Measurements from ENCODE around the gene MKS1. TPM values are rescaled to one million over a fixed set of nuclear protein-coding genes. Genes with fewer than 3 reads are reported as not detected.

Gene MKS1
- total RNA-seq, 2 donors from 2014 or later, result 9.4 to 9.7 TPM

DNA sequence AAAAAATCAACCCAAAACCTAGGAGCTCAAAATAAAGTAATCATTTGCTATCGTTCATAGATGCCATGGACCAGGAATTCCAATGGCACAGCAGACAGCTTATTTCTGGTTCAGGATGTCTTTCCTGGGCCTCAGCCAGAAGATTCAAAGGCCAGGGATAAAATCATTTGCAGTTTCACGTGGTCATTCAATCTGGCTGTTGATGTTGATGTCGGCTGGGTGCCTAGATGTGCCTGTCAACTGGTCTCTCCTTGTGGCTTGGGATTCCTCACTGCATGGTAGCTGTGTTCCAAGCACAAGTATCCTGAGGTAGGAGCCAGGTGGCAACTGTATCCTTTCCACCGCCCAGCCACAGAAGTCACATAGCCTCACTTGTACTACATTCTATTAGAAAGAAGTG is 37.3 kb downstream of the MKS1 start:
- DNase-seq (ENCODE audit: low spot score), result no peak
- intact Hi-C loops (cut with DNase I), result no loop called here

DNA sequence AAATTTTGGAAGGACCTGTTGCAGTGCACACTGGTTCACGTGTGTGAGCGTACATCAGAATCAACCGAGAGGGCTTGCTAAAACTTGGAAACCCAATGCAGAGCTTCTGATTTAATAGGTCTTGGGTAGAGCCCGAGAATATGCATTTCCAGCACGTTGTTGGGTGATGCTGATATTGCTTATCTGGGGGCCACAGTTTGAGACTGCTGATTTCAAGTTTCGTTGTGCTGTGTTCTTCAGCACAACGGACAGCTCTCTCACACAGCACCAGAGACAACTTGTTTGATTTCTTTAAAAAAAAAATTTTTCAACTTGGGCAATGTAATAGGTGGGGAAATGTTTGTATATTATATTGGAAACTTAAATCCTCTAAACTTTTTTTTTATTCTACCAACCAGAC is 42.9 kb downstream of the MKS1 start:
- no peak for DNase-seq (ENCODE audit: low spot score)
- intact Hi-C loops (cut with DNase I), result no loop called here

DNA sequence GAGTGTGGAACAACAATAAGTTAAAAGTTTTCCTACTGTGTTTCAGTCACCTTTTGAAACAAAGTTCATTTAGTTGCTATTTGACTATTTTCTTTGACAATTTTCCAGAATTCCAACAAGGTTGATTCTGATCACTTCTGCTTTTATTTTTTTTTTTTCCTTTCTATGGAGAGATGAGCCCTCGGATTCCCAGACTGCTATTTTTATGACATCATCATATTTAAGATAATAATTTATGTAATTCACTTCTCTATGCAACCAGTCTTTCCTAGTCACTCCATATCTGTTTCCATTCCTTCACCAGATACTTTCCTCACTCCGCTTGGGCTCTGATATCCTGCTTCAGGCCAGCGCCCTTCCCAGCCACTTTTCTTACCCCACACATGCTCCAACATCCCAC is 44.2 kb downstream of the MKS1 start:
- intact Hi-C loops (cut with DNase I), result no loop called here
- no peak for DNase-seq (ENCODE audit: low spot score)

- intact Hi-C loops (cut with DNase I), result no loop called here
Observed at GRCh38 chr17:58172369-58173071, 46.5 kb downstream of the MKS1 start.

DNA sequence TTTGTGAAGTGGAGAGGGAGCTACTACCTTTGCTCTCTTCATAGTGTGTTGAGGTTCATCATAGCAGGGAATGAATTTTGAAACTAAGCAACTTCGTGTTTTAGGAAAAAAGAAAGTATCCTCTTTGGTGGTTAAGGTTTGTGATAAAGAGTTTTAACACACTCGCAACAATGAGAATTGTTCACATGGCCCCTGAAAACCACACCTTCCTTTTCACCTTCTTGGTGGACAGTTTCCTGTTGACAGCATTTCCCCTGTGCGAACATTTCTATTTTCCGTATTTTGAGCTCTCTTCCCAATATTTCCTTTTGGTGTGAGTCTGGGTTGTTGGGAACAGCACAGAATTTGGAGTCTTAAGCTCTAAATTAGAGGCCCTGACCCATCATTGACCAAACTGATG is 48.4 kb downstream of the MKS1 start:
- intact Hi-C loops (cut with DNase I), result no loop called here
- no peak for DNase-seq (ENCODE audit: low spot score)

More at GRCh38 chr17:58172369-58173071, 46.5 kb downstream of the MKS1 start:
- DNase-seq (ENCODE audit: low spot score), result no peak

GRCh38 chr17:58166682-58167081 is 52.4 kb downstream of the MKS1 start, which contains the start of gene OR4D2:
OR4D2 (plus strand) TSS chr17:58166982; CDS start chr17:58169656, 2,674 bp downstream.
- DNase-seq (ENCODE audit: low spot score), result no peak
- intact Hi-C loops (cut with DNase I), result no loop called here

DNA sequence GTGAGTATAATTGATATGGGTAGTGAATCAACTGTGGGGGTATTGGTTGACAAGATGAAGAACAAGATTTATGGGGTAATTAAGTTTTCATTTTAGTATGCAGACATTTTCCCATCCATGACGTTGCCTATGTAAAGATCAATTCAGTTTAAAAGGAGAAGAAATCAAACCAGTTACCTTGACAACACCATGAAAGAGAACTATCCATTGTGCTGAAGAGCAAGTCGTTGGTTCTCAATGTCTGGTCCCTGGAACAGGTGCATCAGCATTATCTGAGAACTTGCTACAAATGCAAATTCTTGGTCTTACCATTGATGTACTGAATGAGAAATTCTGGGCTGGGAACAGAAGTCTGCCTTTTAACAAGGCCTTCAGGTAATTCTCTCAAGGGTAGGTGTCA is 53.1 kb downstream of the MKS1 start:
- intact Hi-C loops (cut with DNase I), result no loop called here
- no peak for DNase-seq (ENCODE audit: low spot score)

GRCh38 chr17:58161566-58161965 is 57.5 kb downstream of the MKS1 start:
- intact Hi-C loops (cut with DNase I), result no loop called here
- no peak for DNase-seq (ENCODE audit: low spot score)

- intact Hi-C loops (cut with DNase I), result no loop called here
- DNase-seq (ENCODE audit: low spot score), result no peak
Observed at GRCh38 chr17:58158181-58158580, 60.9 kb downstream of the MKS1 start.

GRCh38 chr17:58156839-58157803 is 61.9 kb downstream of the MKS1 start:
- intact Hi-C loops (cut with DNase I), result no loop called here
- DNase-seq (ENCODE audit: low spot score), result no peak

Other genes with a start within 250 kb of the MKS1 start
- gene VEZF1, start 231.0 kb downstream of the MKS1 start, total RNA-seq, result 10 to 100 TPM; 56.1 to 61.8 TPM
- gene SRSF1, start 212.0 kb downstream of the MKS1 start, total RNA-seq, result 100 to 1,000 TPM; 120 to 152 TPM
- 10 to 100 TPM; 30.6 to 35.4 TPM for gene DYNLL2, start 135.8 kb downstream of the MKS1 start, total RNA-seq
- not detected for gene OR4D1, start 70.9 kb downstream of the MKS1 start, total RNA-seq
- not detected for gene OR4D2, start 52.3 kb downstream of the MKS1 start, total RNA-seq
- gene EPX, start 26.5 kb downstream of the MKS1 start, total RNA-seq, result not detected
- not detected for gene LPO, start 19.3 kb upstream of the MKS1 start, total RNA-seq
- under 1 TPM; 0.74 to 0.86 TPM for gene MPO, start 61.7 kb upstream of the MKS1 start, total RNA-seq
- 1 to 10 TPM; 8.2 to 10.0 TPM for gene TSPOAP1, start 109.5 kb upstream of the MKS1 start, total RNA-seq
- 10 to 100 TPM; 48.4 to 50.1 TPM for gene SUPT4H1, start 132.9 kb upstream of the MKS1 start, total RNA-seq
- gene RNF43, start 198.3 kb upstream of the MKS1 start, total RNA-seq, result not detected